Epithelial cell of proximal tubule (primary cell): ENCODE results near the gene FAF1. TPM values are rescaled to one million over a fixed set of nuclear protein-coding genes. Genes with fewer than 3 reads are reported as not detected.
A peak's percentile ranks its signal among the peaks of the same experiment; 100 is the strongest.

Source experiments
- DNase-seq: peaks from one replicate; pipeline ENCODE4 v3.0.0-alpha.2; 2011; ENCODE audit warnings: low read depth
- H3K4me3 ChIP-seq: 2 replicates; pipeline ENCODE4 v1.5.1; 2011; ENCODE audit warnings: low read depth, mild to moderate bottlenecking, low read length
- CTCF ChIP-seq: conservative IDR thresholded peaks from 2 replicates; pipeline ENCODE4 v1.5.1; 2012; ENCODE audit warnings: low read depth, mild to moderate bottlenecking, low read length
- total RNA-seq: library from RNA; depleted of rRNA; stranded (reverse); fragments of >200 nt; gene quantifications from 2 replicates; pipeline ENCODE4 v1.2.3, GENCODE V29; 2015

FAF1 gene
- total RNA-seq, 1 donor from 2014 or later: 54.1 TPM

DNA sequence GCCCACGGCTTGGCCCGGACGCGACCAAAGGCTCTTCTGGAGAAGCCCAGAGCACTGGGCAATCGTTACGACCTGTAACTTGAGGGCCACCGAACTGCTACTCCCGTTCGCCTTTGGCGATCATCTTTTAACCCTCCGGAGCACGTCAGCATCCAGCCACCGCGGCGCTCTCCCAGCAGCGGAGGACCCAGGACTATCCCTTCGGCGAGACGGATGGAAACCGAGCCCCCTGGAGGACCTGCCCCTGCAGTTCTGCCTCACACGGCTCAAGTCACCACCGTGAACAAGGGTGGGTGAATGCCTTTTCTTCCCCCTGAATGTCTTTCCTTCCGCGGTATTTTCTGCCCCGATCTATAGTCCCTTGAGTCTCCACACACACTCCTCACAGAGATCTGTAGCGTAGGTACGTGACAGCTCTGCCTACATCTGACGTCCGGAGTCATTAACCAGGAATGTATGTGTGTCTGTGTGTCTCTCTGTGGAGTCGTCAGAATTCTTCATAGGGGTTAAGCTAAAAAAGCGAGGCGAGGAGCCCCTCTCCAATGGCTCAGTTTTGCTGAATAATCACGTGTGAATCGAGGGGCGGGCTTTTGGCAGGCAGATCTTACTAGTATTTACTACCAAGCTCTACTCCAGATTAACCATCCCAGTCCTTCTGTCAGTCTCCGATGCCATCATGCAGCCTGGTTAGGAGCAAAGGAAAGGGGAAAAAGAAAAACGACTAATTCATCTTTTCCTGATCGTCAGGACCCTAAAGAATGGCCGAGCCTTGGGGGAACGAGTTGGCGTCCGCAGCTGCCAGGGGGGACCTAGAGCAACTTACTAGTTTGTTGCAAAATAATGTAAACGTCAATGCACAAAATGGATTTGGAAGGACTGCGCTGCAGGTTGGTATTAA lies 9.8 kb upstream of the FAF1 start, which contains the start of gene CDKN2C:
Gene CDKN2C (plus strand): TSS at position 635 of the 898 bp plus-strand sequence. CDS start 124 bp downstream, at position 759.
- no peak for TF ChIP-seq CTCF
- peak within 1 kb of the TSS; percentile 85 for H3K4me3 ChIP-seq
- DNase-seq: no peak

- H3K4me3 ChIP-seq: peak overlapping the region; percentile 85
- no peak for DNase-seq
- TF ChIP-seq CTCF: no peak
Measured at GRCh38 chr1:50968821-50969610, 8.9 kb upstream of the FAF1 start.

DNA sequence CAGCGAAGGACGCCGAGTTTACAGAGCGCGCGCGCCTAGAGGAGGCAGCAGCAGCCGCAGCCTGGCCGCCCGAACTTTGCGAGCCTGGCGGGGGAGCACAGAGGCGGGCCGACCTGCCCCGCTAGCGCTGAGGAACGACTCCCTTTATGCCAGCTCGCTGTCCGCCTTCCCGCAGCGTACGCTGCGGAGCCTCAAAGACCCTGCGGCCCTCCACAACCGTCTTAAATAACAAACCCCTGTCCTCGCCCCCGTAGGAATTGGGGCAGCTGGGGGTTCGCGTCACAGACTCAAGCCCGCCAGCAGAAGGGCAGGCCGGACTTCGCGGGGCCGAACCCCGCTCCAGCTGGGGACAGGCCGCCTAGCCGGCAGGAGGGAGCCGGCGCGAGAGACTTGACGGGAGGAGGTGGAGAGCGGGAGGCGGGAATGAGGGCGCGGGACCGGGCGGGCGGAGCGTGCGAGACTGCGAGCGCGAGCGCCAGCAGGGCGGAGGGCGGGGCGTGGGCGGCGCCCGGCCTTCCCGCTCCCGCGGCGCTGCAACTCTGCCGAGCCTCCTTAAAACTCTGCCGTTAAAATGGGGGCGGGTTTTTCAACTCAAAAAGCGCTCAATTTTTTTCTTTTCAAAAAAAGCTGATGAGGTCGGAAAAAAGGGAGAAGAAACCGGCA lies 8.2 kb upstream of the FAF1 start:
- no peak for DNase-seq
- TF ChIP-seq CTCF: peak; percentile 38
- peak overlapping the region; percentile 85 for H3K4me3 ChIP-seq

DNA sequence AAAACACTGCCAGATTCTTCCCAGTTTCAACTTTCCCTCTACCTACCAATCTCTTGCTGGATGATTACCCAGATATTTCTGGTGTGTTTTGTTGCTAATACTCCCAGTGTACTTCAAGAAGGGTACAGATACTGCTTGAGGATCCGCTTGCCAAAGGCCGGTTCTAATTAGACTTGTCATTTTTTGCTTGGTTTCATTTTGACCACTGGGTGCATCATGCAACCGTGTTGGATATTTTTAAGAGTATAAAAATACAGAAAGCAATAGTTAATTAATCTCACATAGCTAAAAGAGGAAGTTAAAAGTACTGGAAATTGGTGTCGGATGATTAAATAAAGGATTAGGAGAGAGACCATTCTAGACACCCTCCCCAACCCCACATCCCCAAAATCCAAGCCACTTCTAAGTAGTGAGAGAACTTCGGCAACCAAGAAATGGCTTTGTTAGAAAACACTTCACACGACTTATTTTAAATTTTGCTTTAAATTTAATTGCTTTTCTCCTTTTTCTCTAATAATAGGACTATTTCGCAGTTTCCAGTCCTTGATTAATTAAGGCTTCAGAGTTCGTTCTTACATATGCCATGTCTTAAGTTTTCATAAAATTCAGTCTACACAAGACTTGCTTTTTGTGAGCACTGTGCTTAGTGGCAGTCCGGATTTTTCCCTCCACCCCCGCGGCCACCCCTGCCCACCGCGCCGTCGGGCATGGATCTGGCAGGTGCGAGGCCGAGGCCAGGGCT lies 7.5 kb upstream of the FAF1 start:
- H3K4me3 ChIP-seq: peak overlapping the region; percentile 85
- DNase-seq: no peak
- TF ChIP-seq CTCF: no peak

- no peak for DNase-seq
- peak overlapping the region; percentile 85 for H3K4me3 ChIP-seq
- no peak for TF ChIP-seq CTCF
Measured at GRCh38 chr1:50966991-50967390, 6.9 kb upstream of the FAF1 start.

GRCh38 chr1:50964863-50965262 lies 4.8 kb upstream of the FAF1 start:
- no peak overlapping the region for H3K4me3 ChIP-seq
- no peak for TF ChIP-seq CTCF
- DNase-seq: no peak
